Activated naive CD4-positive, alpha-beta T cell treated with anti-CD3 and anti-CD28 coated beads, Interleukin-2, amount 10 ng/mL, durations not matched to agents 7 days and 5 days (primary cell): ENCODE measurements around the gene LRBA.

Experiments
- CTCF ChIA-PET: fragments of 350-600 bp; sonication (Branson Sonifier 250); formaldehyde crosslinking; loops from one replicate; lab custom pipeline; 2021; ENCODE audit warnings: antibody characterized with exemption; lab: Charles Lee
- DNase-seq: peaks from one replicate; pipeline ENCODE4 v3.0.0-alpha.2; 2020
- H3K27ac Mint-ChIP-seq: one replicate; pipeline ENCODE4 v1.8.0; 2021; ENCODE audit warnings: mild to moderate bottlenecking, moderate library complexity, mixed read lengths
- H3K27me3 Mint-ChIP-seq: one replicate; pipeline ENCODE4 v1.8.0; 2021; ENCODE audit warnings: mild to moderate bottlenecking, mixed read lengths
- H3K36me3 Mint-ChIP-seq: one replicate; pipeline ENCODE4 v1.8.0; 2021; ENCODE audit warnings: mixed read lengths
- H3K4me1 Mint-ChIP-seq: one replicate; pipeline ENCODE4 v1.8.0; 2021; ENCODE audit warnings: mixed read lengths
- H3K4me3 Mint-ChIP-seq: one replicate; pipeline ENCODE4 v1.8.0; 2021; ENCODE audit warnings: mild to moderate bottlenecking, moderate library complexity, mixed read lengths
- H3K9me3 Mint-ChIP-seq: one replicate; pipeline ENCODE4 v1.8.0; 2021; ENCODE audit warnings: mixed read lengths

LRBA gene

DNA sequence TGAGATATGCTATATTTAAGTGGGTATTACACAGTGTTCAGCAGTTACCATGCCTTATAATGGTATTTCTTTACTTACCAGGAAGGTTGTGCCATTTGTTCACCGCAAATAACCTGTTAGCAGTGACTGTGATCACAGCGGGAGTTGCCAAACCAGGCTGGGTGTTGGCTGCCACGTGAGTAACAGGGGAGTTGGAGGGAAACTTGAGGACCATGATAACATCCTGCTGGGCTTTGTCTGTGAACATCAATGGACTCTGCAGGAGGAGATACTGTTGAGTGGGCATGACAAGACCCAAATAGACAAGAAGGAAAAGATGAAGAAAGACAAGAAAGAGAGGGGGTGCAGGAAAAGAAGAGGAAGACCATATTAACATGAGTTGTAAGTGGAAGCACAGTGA lies 694.0 kb downstream of the LRBA start:
- Mint-ChIP-seq H3K4me1 (peaks cover 2% of the 10 kb centered on the region), H3K36me3 (peaks cover 9% of the 10 kb centered on the region), H3K9me3 (no peaks in the 10 kb centered on the region), H3K27me3 (no peaks in the 10 kb centered on the region), H3K4me3 (no peak overlapping the region), H3K27ac (no peak overlapping the region)
- CTCF ChIA-PET, result no interaction called here
- DNase-seq, result no peak

DNA sequence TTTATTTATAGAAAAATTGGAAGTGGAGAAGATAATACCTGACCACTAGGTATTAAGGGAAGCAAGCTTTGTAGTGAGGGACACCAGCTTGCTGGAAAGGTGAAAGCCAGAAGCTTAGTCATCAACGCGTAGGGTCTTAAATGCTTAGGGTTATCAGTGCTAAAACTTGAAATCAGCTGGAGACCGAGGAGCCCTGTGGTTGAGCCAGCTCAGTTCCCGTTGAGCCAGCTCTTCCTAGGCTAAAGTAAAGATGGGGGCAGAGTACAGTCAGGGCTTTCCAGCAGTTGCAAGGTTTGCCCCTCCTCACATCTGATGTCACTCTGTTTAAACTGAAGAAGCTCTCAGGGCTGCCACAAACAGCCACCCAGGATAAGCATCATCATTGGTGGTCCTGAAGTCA lies 696.1 kb downstream of the LRBA start:
- Mint-ChIP-seq H3K4me3 (no peak overlapping the region), H3K27me3 (no peaks in the 10 kb centered on the region), H3K27ac (no peak overlapping the region), H3K9me3 (no peaks in the 10 kb centered on the region), H3K4me1 (no peaks in the 10 kb centered on the region), H3K36me3 (peaks cover 9% of the 10 kb centered on the region)
- CTCF ChIA-PET, result no interaction called here
- DNase-seq, result no peak

DNA sequence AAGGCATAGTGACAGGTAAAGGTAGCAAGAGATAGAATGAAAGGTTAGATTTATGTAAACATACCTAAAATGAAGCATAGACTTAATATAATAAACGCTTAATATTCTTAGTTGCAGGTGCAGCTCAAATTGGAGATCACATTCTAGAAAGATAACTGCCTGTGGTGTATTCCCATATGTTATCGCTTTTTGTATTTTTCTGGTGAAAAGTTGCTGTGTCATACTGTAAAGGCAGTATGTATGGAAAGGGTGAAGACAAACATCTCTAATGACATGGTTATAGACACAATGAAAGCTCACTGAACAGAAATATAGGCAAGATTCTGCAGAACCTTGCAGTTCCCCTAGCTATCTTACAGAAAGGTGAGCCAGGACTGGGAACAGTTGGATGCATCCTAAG lies 696.6 kb downstream of the LRBA start:
- no peaks in the 10 kb centered on the region for H3K27me3 Mint-ChIP-seq
- H3K36me3 Mint-ChIP-seq, result peaks cover 9% of the 10 kb centered on the region
- H3K4me3 Mint-ChIP-seq, result no peak overlapping the region
- CTCF ChIA-PET, result no interaction called here
- no peaks in the 10 kb centered on the region for H3K4me1 Mint-ChIP-seq
- H3K9me3 Mint-ChIP-seq, result no peaks in the 10 kb centered on the region
- H3K27ac Mint-ChIP-seq, result no peak overlapping the region
- DNase-seq, result no peak

DNA sequence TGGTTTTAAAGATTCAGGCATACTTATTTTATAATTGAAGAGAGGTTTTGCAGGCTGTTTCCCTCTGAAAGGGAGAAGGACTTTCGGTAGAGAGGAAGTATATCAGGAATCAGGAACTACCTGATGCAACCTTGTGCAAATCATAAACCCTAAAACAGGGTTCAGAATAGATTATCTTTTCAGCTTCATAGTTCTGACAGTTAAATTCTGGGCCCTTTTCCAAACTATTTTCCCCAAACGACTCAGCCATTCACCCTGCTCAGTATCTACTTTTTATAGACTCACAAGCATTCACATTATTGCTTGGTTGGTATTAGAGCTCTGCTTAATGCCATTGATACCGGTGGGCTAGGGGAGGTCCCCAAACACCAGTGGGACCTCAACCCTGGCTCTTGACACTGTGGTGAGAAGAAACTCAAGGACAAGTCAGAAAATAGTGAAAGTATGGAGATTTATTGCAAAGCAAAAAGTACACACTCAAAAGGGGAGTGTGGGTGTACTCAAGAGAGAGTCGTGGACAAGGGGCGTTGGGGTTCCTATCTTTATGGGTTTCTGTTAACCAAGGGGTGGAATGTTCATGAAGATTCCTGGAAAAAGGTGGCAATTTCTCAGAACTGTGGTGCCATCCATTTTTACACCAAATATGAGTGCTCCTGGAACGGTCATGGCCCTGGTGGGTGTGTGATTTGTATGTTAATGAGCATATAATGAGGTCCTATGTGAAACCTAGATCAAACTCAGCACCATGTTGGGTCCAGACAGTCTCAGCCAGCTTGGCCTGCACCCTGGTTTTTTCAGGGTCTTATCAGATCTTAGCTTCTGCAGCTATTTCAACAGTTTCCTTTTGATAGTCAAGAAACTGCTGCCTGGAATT lies 698.5 kb downstream of the LRBA start:
- H3K4me1 Mint-ChIP-seq, result no peaks in the 10 kb centered on the region
- H3K27ac Mint-ChIP-seq, result no peak overlapping the region
- no peak for DNase-seq
- H3K4me3 Mint-ChIP-seq, result no peak overlapping the region
- no peaks in the 10 kb centered on the region for H3K9me3 Mint-ChIP-seq
- CTCF ChIA-PET, result no interaction called here
- H3K27me3 Mint-ChIP-seq, result no peaks in the 10 kb centered on the region
- peaks cover 9% of the 10 kb centered on the region for H3K36me3 Mint-ChIP-seq

DNA sequence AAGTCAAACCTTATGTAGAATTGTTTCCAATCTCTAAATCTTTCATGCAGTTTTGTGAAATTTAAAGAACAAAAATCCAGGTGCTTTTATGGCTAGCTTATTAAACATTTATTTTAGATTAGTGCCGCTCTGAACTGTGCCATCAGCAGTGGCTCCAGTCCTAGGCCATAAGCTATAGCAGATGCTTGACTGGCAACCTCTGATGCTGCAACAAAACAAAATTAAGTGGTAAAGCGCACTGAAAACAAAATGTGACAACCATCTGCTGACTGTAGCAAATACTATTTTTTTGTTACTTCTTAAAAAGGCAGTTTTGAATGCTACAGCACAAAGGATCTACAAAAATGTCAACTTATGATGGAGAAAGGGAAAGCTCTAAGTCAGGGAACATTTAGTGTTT lies 699.4 kb downstream of the LRBA start:
- no peak for DNase-seq
- no peaks in the 10 kb centered on the region for H3K4me1 Mint-ChIP-seq
- H3K4me3 Mint-ChIP-seq, result no peak overlapping the region
- peaks cover 9% of the 10 kb centered on the region for H3K36me3 Mint-ChIP-seq
- no peaks in the 10 kb centered on the region for H3K9me3 Mint-ChIP-seq
- H3K27me3 Mint-ChIP-seq, result no peaks in the 10 kb centered on the region
- CTCF ChIA-PET, result interaction anchor here (0.6 kb wide), 1 partner anchor 552 kb away, joined by 3 read pairs; no protein-coding TSS in a partner anchor
- H3K27ac Mint-ChIP-seq, result no peak overlapping the region

DNA sequence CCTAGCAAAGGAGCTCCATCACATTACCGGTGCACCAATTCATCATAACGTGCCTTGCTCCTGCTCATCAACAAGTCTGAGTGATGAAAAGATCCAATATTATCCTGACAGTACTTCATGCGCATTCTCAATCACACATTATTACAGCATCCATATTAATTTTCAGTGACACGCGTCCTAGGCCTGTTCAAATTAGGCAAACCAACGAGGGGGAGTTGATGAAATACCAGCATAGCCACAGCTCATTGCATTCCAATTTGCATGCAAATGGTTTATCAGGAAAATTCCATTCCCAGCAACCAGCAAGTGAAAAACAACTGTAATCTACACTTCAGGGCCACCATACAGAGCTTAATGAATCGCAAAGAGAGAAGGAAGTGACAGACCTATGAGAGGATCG lies 699.9 kb downstream of the LRBA start:
- Mint-ChIP-seq H3K9me3 (no peaks in the 10 kb centered on the region), H3K36me3 (peaks cover 8% of the 10 kb centered on the region), H3K27ac (no peak overlapping the region), H3K27me3 (no peaks in the 10 kb centered on the region), H3K4me3 (no peak overlapping the region), H3K4me1 (no peaks in the 10 kb centered on the region)
- CTCF ChIA-PET, result interaction anchor here (0.6 kb wide), 1 partner anchor 552 kb away, joined by 3 read pairs; no protein-coding TSS in a partner anchor
- DNase-seq, result no peak

DNA sequence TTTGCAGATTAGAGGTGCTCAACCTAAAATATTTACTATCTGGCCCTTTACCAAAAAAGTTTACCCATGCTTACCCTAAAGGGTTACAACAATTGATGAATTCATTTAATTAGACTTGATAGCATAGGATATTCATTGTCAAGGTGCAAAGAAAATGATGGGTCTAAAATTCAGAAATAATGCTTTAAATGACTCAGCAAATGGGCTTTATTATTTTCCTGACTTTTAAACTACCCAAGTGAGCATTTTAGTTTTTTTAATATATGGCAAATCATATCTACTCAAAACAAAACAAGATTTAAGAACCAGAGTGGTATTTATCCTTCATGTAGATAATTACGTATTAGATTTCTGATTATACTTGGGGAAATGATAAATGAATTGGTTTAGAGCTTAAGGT lies 701.1 kb downstream of the LRBA start:
- CTCF ChIA-PET, result no interaction called here
- Mint-ChIP-seq H3K36me3 (peaks cover 5% of the 10 kb centered on the region), H3K27me3 (no peaks in the 10 kb centered on the region), H3K27ac (no peak overlapping the region), H3K9me3 (no peaks in the 10 kb centered on the region), H3K4me1 (no peaks in the 10 kb centered on the region), H3K4me3 (no peak overlapping the region)
- no peak for DNase-seq

DNA sequence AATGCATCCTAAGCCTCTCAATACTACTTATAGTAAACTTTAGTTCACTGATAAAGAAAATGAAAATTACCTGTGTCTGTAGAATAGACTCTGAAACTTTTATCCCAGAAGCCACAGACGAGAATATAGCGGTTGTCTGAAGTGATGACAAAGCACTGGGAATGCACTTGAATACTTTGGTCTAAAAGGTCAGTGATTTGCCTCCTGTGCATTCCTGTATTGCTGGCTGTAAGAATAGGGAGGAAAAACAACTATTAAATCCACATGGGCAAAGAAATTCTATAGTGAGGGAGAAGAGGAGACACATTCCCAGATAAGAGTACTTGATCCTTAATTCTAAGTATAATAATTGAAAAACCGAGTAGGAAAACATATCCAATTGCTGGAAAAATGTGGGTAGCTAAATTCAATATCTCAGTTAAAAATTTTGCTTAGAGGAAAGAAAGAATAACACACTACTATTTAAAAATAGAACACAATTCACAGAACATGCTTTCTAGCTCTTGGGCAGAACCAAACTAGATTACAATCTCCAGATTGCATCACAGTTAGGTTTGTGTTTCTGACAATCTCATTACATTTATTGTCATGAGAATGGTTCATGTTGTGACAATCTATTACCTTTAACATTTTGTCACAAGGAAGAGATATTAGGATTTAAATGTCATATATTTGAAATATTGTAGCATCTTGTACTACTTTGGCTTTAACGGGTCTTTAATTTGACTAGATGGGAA lies 704.8 kb downstream of the LRBA start:
- H3K27ac Mint-ChIP-seq, result no peak overlapping the region
- no peak for DNase-seq
- no peak overlapping the region for H3K4me3 Mint-ChIP-seq
- CTCF ChIA-PET, result no interaction called here
- H3K9me3 Mint-ChIP-seq, result no peaks in the 10 kb centered on the region
- H3K27me3 Mint-ChIP-seq, result no peaks in the 10 kb centered on the region
- no peaks in the 10 kb centered on the region for H3K36me3 Mint-ChIP-seq
- no peaks in the 10 kb centered on the region for H3K4me1 Mint-ChIP-seq

DNA sequence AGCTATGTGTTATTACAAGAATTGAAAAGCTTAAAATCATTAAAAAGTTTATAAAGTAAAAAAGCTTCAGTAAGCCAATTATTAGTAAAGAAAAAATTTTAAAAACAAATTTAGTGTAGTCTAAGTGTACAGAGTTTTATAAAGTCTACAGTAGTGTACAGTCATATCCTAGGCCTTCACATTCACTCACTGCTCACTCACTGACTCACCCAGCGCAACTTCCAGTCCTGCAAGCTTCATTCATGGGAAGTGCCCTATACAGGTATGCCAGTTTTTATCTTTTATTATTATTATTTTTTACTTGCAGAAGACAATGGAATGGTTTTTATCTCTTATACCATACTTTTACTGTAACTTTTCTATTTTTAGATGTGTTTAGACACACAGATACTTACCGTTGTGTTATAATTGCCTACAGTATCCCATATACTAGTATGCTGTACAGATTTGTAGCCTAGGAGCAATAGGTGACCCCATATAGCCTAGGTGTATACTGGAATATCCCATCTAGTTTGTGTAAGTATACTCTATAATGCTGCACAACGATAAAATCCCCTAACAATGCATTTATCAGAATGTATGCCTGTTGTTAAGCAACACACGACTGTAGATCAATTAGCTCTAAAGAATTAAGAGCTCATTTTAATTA lies 706.1 kb downstream of the LRBA start:
- CTCF ChIA-PET, result interaction anchor here (2.3 kb wide), 1 partner anchor 12 kb away, joined by 15 read pairs; no protein-coding TSS in a partner anchor
- Mint-ChIP-seq H3K36me3 (no peaks in the 10 kb centered on the region), H3K27me3 (no peaks in the 10 kb centered on the region), H3K9me3 (no peaks in the 10 kb centered on the region), H3K27ac (no peak overlapping the region), H3K4me1 (no peaks in the 10 kb centered on the region), H3K4me3 (no peak overlapping the region)
- DNase-seq, result no peak

DNA sequence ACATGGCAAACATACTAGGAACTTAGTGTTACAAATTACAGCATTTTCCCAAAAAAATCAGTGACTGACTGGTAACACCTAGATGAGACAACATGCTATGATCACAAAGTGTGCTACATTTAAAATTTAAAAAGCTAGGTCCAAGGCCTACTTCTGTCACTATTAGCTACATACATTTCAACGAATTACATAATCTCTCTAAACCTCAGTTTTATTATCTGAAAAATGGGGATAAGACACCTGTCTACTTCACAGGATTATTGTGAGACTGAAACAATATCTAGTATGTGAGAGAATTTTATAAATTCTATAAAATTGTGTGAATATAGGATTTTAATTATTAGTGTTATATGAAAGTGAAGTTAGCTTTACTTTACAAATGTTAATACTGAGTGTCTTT lies 708.4 kb downstream of the LRBA start:
- Mint-ChIP-seq H3K4me1 (peaks cover 2% of the 10 kb centered on the region), H3K4me3 (no peak overlapping the region), H3K27ac (no peak overlapping the region), H3K36me3 (peaks cover 2% of the 10 kb centered on the region), H3K27me3 (no peaks in the 10 kb centered on the region), H3K9me3 (no peaks in the 10 kb centered on the region)
- no peak for DNase-seq
- CTCF ChIA-PET, result no interaction called here

DNA sequence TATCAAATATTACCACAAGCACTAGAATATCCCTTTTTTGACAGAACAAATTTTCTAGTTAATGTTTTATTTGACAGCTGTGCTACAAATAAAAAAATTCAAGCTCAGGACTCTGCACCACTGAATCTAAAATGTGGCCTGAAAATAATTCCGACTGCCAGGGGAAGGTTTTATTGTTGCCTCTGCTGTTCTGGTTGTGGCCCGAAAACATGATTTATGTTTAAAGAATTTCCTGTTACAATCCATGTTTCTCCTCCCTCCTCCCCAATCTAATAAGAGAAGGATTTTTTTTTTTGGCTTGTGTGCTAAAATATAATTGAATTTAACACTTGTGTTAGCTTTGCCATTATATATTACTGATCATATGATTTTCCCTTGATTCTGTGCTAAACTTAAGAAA lies 709.1 kb downstream of the LRBA start:
- Mint-ChIP-seq H3K27ac (no peak overlapping the region), H3K36me3 (peaks cover 2% of the 10 kb centered on the region), H3K4me3 (no peak overlapping the region), H3K9me3 (no peaks in the 10 kb centered on the region), H3K4me1 (peaks cover 5% of the 10 kb centered on the region), H3K27me3 (no peaks in the 10 kb centered on the region)
- no peak for DNase-seq
- CTCF ChIA-PET, result no interaction called here

DNA sequence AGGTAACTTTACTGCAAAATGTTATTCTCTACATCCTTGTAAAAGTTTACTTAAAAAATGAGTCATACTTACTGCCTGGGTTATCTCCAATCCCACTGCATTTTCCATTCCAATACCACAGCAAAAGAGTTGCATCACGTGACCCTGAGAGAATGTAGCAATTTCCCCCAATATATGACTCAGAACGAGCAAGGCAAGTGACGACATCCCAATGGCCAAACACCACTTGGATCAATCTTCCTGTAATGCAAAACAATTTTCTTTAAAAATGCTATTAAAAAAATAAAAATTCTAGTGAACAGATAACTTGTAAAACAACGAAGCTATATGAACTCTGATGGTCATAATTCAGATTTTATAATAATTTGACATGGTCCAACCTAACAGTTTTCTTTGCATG lies 712.5 kb downstream of the LRBA start:
- no peak overlapping the region for H3K4me3 Mint-ChIP-seq
- peaks cover 6% of the 10 kb centered on the region for H3K4me1 Mint-ChIP-seq
- H3K36me3 Mint-ChIP-seq, result peaks cover 2% of the 10 kb centered on the region
- no peaks in the 10 kb centered on the region for H3K9me3 Mint-ChIP-seq
- no peaks in the 10 kb centered on the region for H3K27me3 Mint-ChIP-seq
- CTCF ChIA-PET, result interaction anchor here (0.5 kb wide), 1 partner anchor 126 kb away, joined by 4 read pairs; no protein-coding TSS in a partner anchor
- no peak overlapping the region for H3K27ac Mint-ChIP-seq
- DNase-seq, result no peak

DNA sequence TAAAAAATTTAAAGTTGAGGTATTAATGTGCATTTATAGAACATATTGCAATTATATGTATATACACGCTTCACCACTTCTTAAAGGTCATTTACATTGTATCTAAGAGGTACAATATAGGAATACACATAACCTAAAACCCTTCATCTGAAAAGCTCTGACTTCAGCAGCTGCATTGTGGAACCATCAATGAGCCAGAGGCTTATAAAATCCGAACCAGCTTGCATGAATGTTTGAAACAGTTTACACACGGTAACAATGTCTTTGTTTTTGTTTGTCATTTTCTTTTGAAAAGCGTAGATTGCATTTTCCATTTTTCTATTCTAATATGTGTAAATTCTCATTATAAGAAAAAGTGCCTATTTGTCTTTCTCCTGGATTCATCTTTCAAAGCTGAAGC lies 715.3 kb downstream of the LRBA start:
- peaks cover 2% of the 10 kb centered on the region for H3K36me3 Mint-ChIP-seq
- no peak overlapping the region for H3K27ac Mint-ChIP-seq
- CTCF ChIA-PET, result interaction anchor here (3.0 kb wide), 1 partner anchor 567 kb away, joined by 16 read pairs; no protein-coding TSS in a partner anchor
- no peak for DNase-seq
- H3K4me1 Mint-ChIP-seq, result peaks cover 6% of the 10 kb centered on the region
- no peak overlapping the region for H3K4me3 Mint-ChIP-seq
- H3K27me3 Mint-ChIP-seq, result no peaks in the 10 kb centered on the region
- no peaks in the 10 kb centered on the region for H3K9me3 Mint-ChIP-seq

DNA sequence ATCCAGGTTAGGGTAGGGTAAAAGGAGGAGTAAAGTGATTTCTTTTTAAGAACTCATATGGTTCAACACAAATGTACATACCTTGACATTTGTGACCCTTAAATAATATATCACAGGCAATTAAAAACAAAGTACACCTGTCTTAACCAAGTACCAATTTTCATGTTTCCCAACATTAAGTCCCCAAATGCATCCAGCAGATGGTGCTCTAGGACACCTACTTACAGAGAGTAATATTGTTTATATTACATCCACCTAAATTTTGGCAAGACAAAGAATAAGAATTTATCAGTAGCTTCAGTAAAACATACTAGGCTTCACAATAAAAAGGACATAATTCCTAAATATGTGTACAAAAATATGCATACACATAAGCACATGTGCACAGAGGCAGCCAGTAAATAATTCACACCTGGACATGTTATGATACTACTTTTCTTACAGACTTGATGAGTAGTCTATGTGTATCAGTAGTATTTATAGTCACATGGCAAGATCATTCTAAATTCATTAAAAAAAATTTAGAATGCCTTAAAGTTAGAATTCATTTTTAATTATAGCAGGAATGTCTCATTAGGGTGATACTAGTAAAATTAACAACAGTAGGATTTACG lies 717.1 kb downstream of the LRBA start:
- Mint-ChIP-seq H3K27ac (no peak overlapping the region), H3K36me3 (peaks cover 2% of the 10 kb centered on the region), H3K4me3 (no peak overlapping the region), H3K27me3 (no peaks in the 10 kb centered on the region), H3K4me1 (peaks cover 6% of the 10 kb centered on the region), H3K9me3 (no peaks in the 10 kb centered on the region)
- DNase-seq, result peak; percentile 56
- CTCF ChIA-PET, result interaction anchor here (0.7 to 4.2 kb wide), 6 partner anchors 11 to 664 kb away, joined by 3 to 45 read pairs (median 3); no protein-coding TSS in a partner anchor
